IPS DF 4.7 (cell line): ENCODE data around the gene NELFB.

Experiments
- DNase-seq: peaks from one replicate; pipeline ENCODE4 v3.0.0-alpha.2; 2013; ENCODE audit warnings: low spot score; ENCODE audit errors: extremely low read depth

The NELFB gene

GRCh38 chr9:137223078-137223970, 31.8 kb upstream of the NELFB start:
- DNase-seq: no peak

GRCh38 chr9:137224830-137225694, 30.1 kb upstream of the NELFB start, which contains the start of gene CYSRT1:
Gene CYSRT1, plus strand, starts transcription at chr9:137225174. Its CDS starts 448 bp downstream, at chr9:137225622.
- no peak for DNase-seq

- no peak for DNase-seq
Observed at GRCh38 chr9:137225699-137226331, 29.3 kb upstream of the NELFB start.

GRCh38 chr9:137226338-137227053, 28.6 kb upstream of the NELFB start:
- DNase-seq: no peak

- no peak for DNase-seq
Observed at GRCh38 chr9:137227054-137227852, 27.9 kb upstream of the NELFB start, which contains the start of gene RNF224. Gene RNF224, plus strand, starts transcription at chr9:137227502. Its CDS starts 834 bp downstream, at chr9:137228336.

GRCh38 chr9:137227853-137228505, 27.1 kb upstream of the NELFB start:
- no peak for DNase-seq

- DNase-seq: no peak
Observed at GRCh38 chr9:137228506-137228967, 26.6 kb upstream of the NELFB start.

- DNase-seq: no peak
Observed at GRCh38 chr9:137228968-137229896, 25.9 kb upstream of the NELFB start.

GRCh38 chr9:137229903-137230704, 25.0 kb upstream of the NELFB start:
- DNase-seq: no peak

GRCh38 chr9:137230705-137231371, 24.3 kb upstream of the NELFB start, which contains the start of gene SLC34A3:
Gene SLC34A3, plus strand, starts transcription at chr9:137230901. Its CDS starts 802 bp downstream, at chr9:137231703.
- DNase-seq: no peak

- DNase-seq: no peak
Observed at GRCh38 chr9:137231372-137232039, 23.6 kb upstream of the NELFB start.

GRCh38 chr9:137232101-137232500, 23.0 kb upstream of the NELFB start:
- DNase-seq: no peak

- no peak for DNase-seq
Observed at GRCh38 chr9:137232510-137232909, 22.6 kb upstream of the NELFB start.

GRCh38 chr9:137233143-137233980, 21.8 kb upstream of the NELFB start:
- no peak for DNase-seq

- DNase-seq: no peak
Observed at GRCh38 chr9:137234055-137234697, 21.0 kb upstream of the NELFB start.
